GM19328 (cell line): ENCODE data around the gene FZD7.

Experiments
- ATAC-seq: cut with Tn5 transposase; IDR thresholded peaks from one replicate; pipeline ENCODE4 v1.9.1; 2021; ENCODE audit warnings: mild to moderate bottlenecking, moderate library complexity; ENCODE audit not compliant: unreplicated experiment

The FZD7 gene

GRCh38 chr2:202036601-202037037 is 3.0 kb downstream of the FZD7 start:
- no peak for ATAC-seq

GRCh38 chr2:202037086-202037485 is 3.4 kb downstream of the FZD7 start:
- ATAC-seq: no peak

- no peak for ATAC-seq
These were observed 5.0 kb downstream of the FZD7 start for GRCh38 chr2:202038471-202039277.

GRCh38 chr2:202039278-202040078 is 5.8 kb downstream of the FZD7 start:
- ATAC-seq: no peak

GRCh38 chr2:202040079-202040844 is 6.6 kb downstream of the FZD7 start:
- no peak for ATAC-seq

- ATAC-seq: no peak
These were observed 8.8 kb downstream of the FZD7 start for GRCh38 chr2:202042444-202042843.

GRCh38 chr2:202043475-202043874 is 9.8 kb downstream of the FZD7 start:
- ATAC-seq: no peak

- no peak for ATAC-seq
These were observed 11.1 kb downstream of the FZD7 start for GRCh38 chr2:202044777-202045176.

- no peak for ATAC-seq
These were observed 12.9 kb downstream of the FZD7 start for GRCh38 chr2:202046572-202046971.

- no peak for ATAC-seq
These were observed 15.6 kb downstream of the FZD7 start for GRCh38 chr2:202049092-202049728.

GRCh38 chr2:202049840-202050239 is 16.2 kb downstream of the FZD7 start:
- ATAC-seq: no peak

- no peak for ATAC-seq
These were observed 17.0 kb downstream of the FZD7 start for GRCh38 chr2:202050652-202051051.

GRCh38 chr2:202051499-202052161 is 18.0 kb downstream of the FZD7 start:
- ATAC-seq: no peak

- ATAC-seq: no peak
These were observed 18.6 kb downstream of the FZD7 start for GRCh38 chr2:202052235-202052634.

- no peak for ATAC-seq
These were observed 21.0 kb downstream of the FZD7 start for GRCh38 chr2:202054679-202055078.

GRCh38 chr2:202056611-202057010 is 23.0 kb downstream of the FZD7 start:
- ATAC-seq: no peak

- no peak for ATAC-seq
These were observed 26.6 kb downstream of the FZD7 start for GRCh38 chr2:202060218-202060617.

- no peak for ATAC-seq
These were observed 28.0 kb downstream of the FZD7 start for GRCh38 chr2:202061695-202062094.

- ATAC-seq: no peak
These were observed 30.7 kb downstream of the FZD7 start for GRCh38 chr2:202064171-202064880.

- ATAC-seq: no peak
These were observed 31.2 kb downstream of the FZD7 start for GRCh38 chr2:202064881-202065230.
